Astrocyte (in vitro differentiated cells and primary cell): ENCODE measurements around the gene GIGYF2. TPM values are rescaled to one million over a fixed set of nuclear protein-coding genes. Genes with fewer than 3 reads are reported as not detected.

Source experiments
- DNase-seq: peaks from one replicate; pipeline ENCODE4 v3.0.0-alpha.2; 2010; ENCODE audit warnings: low read depth
- FAIRE-seq: peaks from 2 replicates; lab custom pipeline; 2011; peaks lifted over from hg19 to GRCh38; lab: Jason Lieb, UNC
- H2AFZ ChIP-seq: 2 replicates; pipeline ENCODE4 v1.6.0; 2012; ENCODE audit warnings: low read depth, low read length, inconsistent platforms
- H3K27ac ChIP-seq: 2 replicates; pipeline ENCODE4 v1.5.1; 2011; ENCODE audit warnings: low read depth, low read length, inconsistent platforms
- H3K27me3 ChIP-seq: 2 replicates; pipeline ENCODE4 v1.6.0; 2011; ENCODE audit warnings: low read length, inconsistent platforms; ENCODE audit not compliant: insufficient read depth
- H3K36me3 ChIP-seq: 2 replicates; pipeline ENCODE4 v1.5.1; 2011; ENCODE audit warnings: low read length, inconsistent platforms; ENCODE audit not compliant: insufficient read depth
- H3K4me1 ChIP-seq: 2 replicates; pipeline ENCODE4 v1.5.1; 2011; ENCODE audit warnings: low read length, inconsistent platforms; ENCODE audit not compliant: insufficient read depth
- H3K4me2 ChIP-seq: 2 replicates; pipeline ENCODE4 v1.6.0; 2012; ENCODE audit warnings: low read length, inconsistent platforms
- H3K4me3 ChIP-seq: 2 replicates; pipeline ENCODE4 v1.5.1; 2011; ENCODE audit warnings: low read depth, mild to moderate bottlenecking, low read length, inconsistent platforms; ENCODE audit not compliant: insufficient read depth
- H3K79me2 ChIP-seq: 2 replicates; pipeline ENCODE4 v1.6.0; 2012; ENCODE audit warnings: mild to moderate bottlenecking, low read length, inconsistent platforms; ENCODE audit not compliant: insufficient read depth
- H3K9ac ChIP-seq: 2 replicates; pipeline ENCODE4 v1.6.0; 2012; ENCODE audit warnings: mild to moderate bottlenecking, low read length, inconsistent platforms
- H3K9me3 ChIP-seq: 2 replicates; pipeline ENCODE4 v1.5.1; 2012; ENCODE audit warnings: low read depth, mild to moderate bottlenecking, low read length, inconsistent platforms; ENCODE audit not compliant: insufficient read depth
- H4K20me1 ChIP-seq: 2 replicates; pipeline ENCODE4 v1.6.0; 2012; ENCODE audit warnings: low read length, inconsistent platforms; ENCODE audit not compliant: insufficient read depth
- H3K27ac Mint-ChIP-seq: one replicate; pipeline ENCODE4 v1.8.0; 2021; ENCODE audit warnings: mild to moderate bottlenecking, mixed read lengths; ENCODE audit not compliant: unreplicated experiment
- H3K27me3 Mint-ChIP-seq: one replicate; pipeline ENCODE4 v1.8.0; 2021; ENCODE audit warnings: low read depth, mixed read lengths; ENCODE audit not compliant: unreplicated experiment
- H3K36me3 Mint-ChIP-seq: one replicate; pipeline ENCODE4 v1.8.0; 2021; ENCODE audit warnings: low read depth, mixed read lengths; ENCODE audit not compliant: unreplicated experiment
- H3K4me1 Mint-ChIP-seq: one replicate; pipeline ENCODE4 v1.8.0; 2021; ENCODE audit warnings: low read depth, mixed read lengths; ENCODE audit not compliant: unreplicated experiment
- H3K4me3 Mint-ChIP-seq: one replicate; pipeline ENCODE4 v1.8.0; 2021; ENCODE audit warnings: mild to moderate bottlenecking, moderate library complexity, mixed read lengths; ENCODE audit not compliant: unreplicated experiment
- H3K9me3 Mint-ChIP-seq: one replicate; pipeline ENCODE4 v1.8.0; 2021; ENCODE audit warnings: mild to moderate bottlenecking, mixed read lengths; ENCODE audit not compliant: unreplicated experiment
- CTCF ChIP-seq: IDR thresholded peaks from 2 replicates; pipeline ENCODE4 v1.5.1; 2011; ENCODE audit warnings: low read depth, mild to moderate bottlenecking, inconsistent platforms, low read length, moderate library complexity; ENCODE audit not compliant: insufficient read depth
- EZH2 ChIP-seq: IDR thresholded peaks from 2 replicates; pipeline ENCODE4 v1.6.1; 2012; ENCODE audit warnings: mild to moderate bottlenecking, low read length, inconsistent platforms; ENCODE audit not compliant: insufficient read depth
- total RNA-seq: library from RNA; stranded (reverse); gene quantifications from 2 replicates; pipeline ENCODE4 v1.2.1, GENCODE V29; 2021

Gene GIGYF2
- total RNA-seq, 1 donor from 2014 or later = 47.1 TPM

- Histone ChIP-seq H3K9ac (no peak overlapping the region), H3K36me3 (no peaks in the 10 kb centered on the region), H4K20me1 (no peaks in the 10 kb centered on the region), H3K9me3 (no peaks in the 10 kb centered on the region), H3K4me3 (no peak overlapping the region), H3K79me2 (no peaks in the 10 kb centered on the region), H3K4me1 (no peaks in the 10 kb centered on the region), H3K27me3 (no peaks in the 10 kb centered on the region), H3K4me2 (no peak overlapping the region), H2AFZ (no peak overlapping the region), H3K27ac (no peak overlapping the region)
- DNase-seq (no peak), FAIRE-seq (no peak)
- no peak overlapping the region for H3K4me3 Mint-ChIP-seq
- H3K9me3 Mint-ChIP-seq = no peaks in the 10 kb centered on the region
- H3K4me1 Mint-ChIP-seq = peaks cover 1% of the 10 kb centered on the region
- H3K27ac Mint-ChIP-seq = no peak overlapping the region
- peaks cover 9% of the 10 kb centered on the region for H3K36me3 Mint-ChIP-seq
- TF ChIP-seq CTCF = no peak
- TF ChIP-seq EZH2 = no peak
- H3K27me3 Mint-ChIP-seq = peaks cover 15% of the 10 kb centered on the region
Observed at GRCh38 chr2:232874677-232875223, 177.6 kb downstream of the GIGYF2 start.

- no peaks in the 10 kb centered on the region for H3K4me1 ChIP-seq
- no peaks in the 10 kb centered on the region for H3K9me3 Mint-ChIP-seq
- no peaks in the 10 kb centered on the region for H3K9me3 ChIP-seq
- peak overlapping the region; percentile 17 for H3K4me3 ChIP-seq
- H3K36me3 ChIP-seq = no peaks in the 10 kb centered on the region
- H3K27me3 ChIP-seq = no peaks in the 10 kb centered on the region
- no peaks in the 10 kb centered on the region for H3K79me2 ChIP-seq
- H3K4me2 ChIP-seq = peak overlapping the region; percentile 58
- peak overlapping the region; percentile 60 for H3K4me3 Mint-ChIP-seq
- H3K27ac Mint-ChIP-seq = no peak overlapping the region
- peaks cover 15% of the 10 kb centered on the region for H3K27me3 Mint-ChIP-seq
- no peaks in the 10 kb centered on the region for H3K4me1 Mint-ChIP-seq
- TF ChIP-seq CTCF (no peak), EZH2 (peak; percentile 23)
- H4K20me1 ChIP-seq = no peaks in the 10 kb centered on the region
- peaks cover 8% of the 10 kb centered on the region for H3K36me3 Mint-ChIP-seq
- no peak overlapping the region for H3K27ac ChIP-seq
- H3K9ac ChIP-seq = no peak overlapping the region
- DNase-seq (no peak), FAIRE-seq (no peak)
- no peak overlapping the region for H2AFZ ChIP-seq
Observed at GRCh38 chr2:232875256-232876121, 178.4 kb downstream of the GIGYF2 start.
